IMR-90 (cell line): ENCODE data around the gene SETX. TPM values are rescaled to one million over a fixed set of nuclear protein-coding genes. Genes with fewer than 3 reads are reported as not detected.

Experiments used
- ATAC-seq: fragments of 200-7000 bp; cut with Tn5 transposase; 2 replicates; pipeline ENCODE4 v1.9.1; 2020; ENCODE audit warnings: low read depth, mild to moderate bottlenecking, moderate library complexity
- BruUV-seq: library from RNA; stranded (reverse); fragments of 400-500 nt; replicated peaks from 2 replicates; lab custom pipeline; 2021; lab: Mats Ljungman, UMichigan
- CTCF ChIA-PET: fragments of 300-600 bp; formaldehyde crosslinking; extraction: SDS; loops from one replicate; lab custom pipeline; 2021; ENCODE audit warnings: antibody characterized with exemption; lab: Yijun Ruan, JAX
- POLR2A ChIA-PET: fragments of 300-600 bp; sonication (Branson Sonifier 250); formaldehyde crosslinking; loops from one replicate; lab custom pipeline; 2022; ENCODE audit warnings: antibody characterized with exemption; ENCODE audit not compliant: unreplicated experiment; lab: Charles Lee
- DNase-seq: peaks from one replicate; pipeline ENCODE4 v3.0.0; 2013
- H2AFZ ChIP-seq: replicated peaks from 2 replicates; pipeline ENCODE3; 2013; ENCODE audit warnings: low read length, mild to moderate bottlenecking; ENCODE audit not compliant: poor library complexity
- H2AK5ac ChIP-seq: 2 replicates; pipeline ENCODE4 v1.6.1; 2013; ENCODE audit warnings: low read depth, low read length, inconsistent platforms
- H2AK9ac ChIP-seq: replicated peaks from 2 replicates; pipeline ENCODE3; 2013; ENCODE audit warnings: mild to moderate bottlenecking, low read depth, low read length, moderate library complexity; ENCODE audit not compliant: poor library complexity
- H2BK120ac ChIP-seq: 2 replicates; pipeline ENCODE4 v1.6.1; 2013; ENCODE audit warnings: low read depth, low read length, inconsistent platforms
- H2BK15ac ChIP-seq: 3 replicates; pipeline ENCODE4 v1.6.1; 2013; ENCODE audit warnings: low read depth, low read length, inconsistent platforms
- H2BK20ac ChIP-seq: 2 replicates; pipeline ENCODE4 v1.6.1; 2013; ENCODE audit warnings: low read depth, mild to moderate bottlenecking, inconsistent platforms, low read length, moderate library complexity
- H2BK5ac ChIP-seq: 2 replicates; pipeline ENCODE4 v1.6.1; 2013; ENCODE audit warnings: mild to moderate bottlenecking, low read depth, low read length, inconsistent platforms; ENCODE audit not compliant: poor library complexity, severe bottlenecking
- H3K14ac ChIP-seq: replicated peaks from 2 replicates; pipeline ENCODE4 v1.6.1; 2013; ENCODE audit warnings: low read depth, low read length, inconsistent platforms
- H3K18ac ChIP-seq: 2 replicates; pipeline ENCODE4 v1.6.1; 2013; ENCODE audit warnings: low read depth, low read length, control low read depth
- H3K23ac ChIP-seq: 2 replicates; pipeline ENCODE4 v1.6.1; 2013; ENCODE audit warnings: low read depth, low read length, inconsistent platforms
- H3K27ac ChIP-seq: 2 replicates; pipeline ENCODE4 v1.5.1; 2013; ENCODE audit warnings: mild to moderate bottlenecking, control low read depth, low read length; ENCODE audit not compliant: insufficient read depth
- H3K27me3 ChIP-seq: 2 replicates; pipeline ENCODE4 v1.6.1; 2013; ENCODE audit warnings: low read length; ENCODE audit not compliant: control insufficient read depth, insufficient read depth
- H3K36me3 ChIP-seq: 2 replicates; pipeline ENCODE4 v1.6.1; 2013; ENCODE audit warnings: low read length, mixed read lengths; ENCODE audit not compliant: control insufficient read depth, insufficient read depth
- H3K4ac ChIP-seq: 2 replicates; pipeline ENCODE4 v1.6.1; 2013; ENCODE audit warnings: low read depth, low read length, inconsistent platforms
- H3K4me1 ChIP-seq: 2 replicates; pipeline ENCODE4 v1.6.1; 2013; ENCODE audit warnings: low read length, mixed read lengths; ENCODE audit not compliant: control insufficient read depth, insufficient read depth
- H3K4me2 ChIP-seq: 2 replicates; pipeline ENCODE4 v1.6.1; 2013; ENCODE audit warnings: low read depth, mild to moderate bottlenecking, control low read depth, low read length, moderate library complexity
- H3K4me3 ChIP-seq: 2 replicates; pipeline ENCODE4 v1.5.1; 2013; ENCODE audit warnings: low read depth, mild to moderate bottlenecking, control low read depth, low read length, moderate library complexity; ENCODE audit not compliant: insufficient read depth
- H3K56ac ChIP-seq: 2 replicates; pipeline ENCODE4 v1.6.1; 2013; ENCODE audit warnings: low read length, inconsistent platforms; ENCODE audit not compliant: insufficient read depth; ENCODE audit errors: extremely low read depth
- H3K79me1 ChIP-seq, 2 experiments: 2 replicates each; pipeline ENCODE4 v1.6.1; 2013; ENCODE audit warnings: low read length in 2 of 2, inconsistent platforms in 1 of 2, low read depth in 1 of 2
- H3K9ac ChIP-seq: 2 replicates; pipeline ENCODE4 v1.6.1; 2013; ENCODE audit warnings: low read depth, low read length, control low read depth
- H3K9me1 ChIP-seq: 2 replicates; pipeline ENCODE4 v1.6.1; 2013; ENCODE audit warnings: low read length, inconsistent platforms; ENCODE audit not compliant: insufficient read depth
- H3K9me3 ChIP-seq: 2 replicates; pipeline ENCODE4 v1.6.1; 2013; ENCODE audit warnings: low read length; ENCODE audit not compliant: control insufficient read depth, insufficient read depth
- H4K20me1 ChIP-seq: 2 replicates; pipeline ENCODE4 v1.6.1; 2013; ENCODE audit warnings: low read length, inconsistent platforms; ENCODE audit not compliant: insufficient read depth
- H4K5ac ChIP-seq: 2 replicates; pipeline ENCODE4 v1.6.1; 2013; ENCODE audit warnings: mild to moderate bottlenecking, low read depth, low read length, control low read depth
- H4K8ac ChIP-seq, 2 experiments: 2 replicates each; pipeline ENCODE4 v1.6.1; 2013; ENCODE audit warnings: low read depth in 2 of 2, low read length in 2 of 2, control low read depth in 1 of 2, inconsistent platforms in 1 of 2
- H4K91ac ChIP-seq: 2 replicates; pipeline ENCODE4 v1.6.1; 2013; ENCODE audit warnings: low read depth, low read length, inconsistent platforms; ENCODE audit not compliant: insufficient read depth
- BHLHE40 ChIP-seq: fragments of 150-350 bp; IDR thresholded peaks from 2 replicates; pipeline ENCODE4 v1.6.1; 2016; ENCODE audit warnings: mild to moderate bottlenecking, low read depth, low read length
- FOS ChIP-seq: fragments of 150-350 bp; IDR thresholded peaks from 2 replicates; pipeline ENCODE4 v1.6.1; 2016; ENCODE audit warnings: low read depth, low read length
- MAFK ChIP-seq: IDR thresholded peaks from 2 replicates; pipeline ENCODE4 v1.6.1; 2012; ENCODE audit warnings: low read depth, low read length, improper control_type of control experiment
- MXI1 ChIP-seq: IDR thresholded peaks from 2 replicates; pipeline ENCODE4 v1.6.1; 2012; ENCODE audit warnings: low read depth, mild to moderate bottlenecking, low read length, moderate library complexity, borderline replicate concordance
- NFE2L2 ChIP-seq: fragments of 150-350 bp; IDR thresholded peaks from 2 replicates; pipeline ENCODE4 v1.6.1; 2016; ENCODE audit warnings: low read depth, mild to moderate bottlenecking, low read length
- RFX5 ChIP-seq: IDR thresholded peaks from 2 replicates; pipeline ENCODE4 v1.8.0; 2012; ENCODE audit warnings: low read depth, mild to moderate bottlenecking, low read length, moderate library complexity
- SMC3 ChIP-seq: fragments of 150-350 bp; IDR thresholded peaks from 2 replicates; pipeline ENCODE4 v1.6.1; 2016; ENCODE audit warnings: low read depth, mild to moderate bottlenecking, antibody characterized with exemption, low read length, moderate library complexity
- WGBS, 2 experiments: methylation state at CpG; one replicate each; pipeline versions ENCODE4 v1.1.5 to v1.1.7; 2013; ENCODE audit warnings: missing lambda C conversion rate in 2 of 2; ENCODE audit not compliant: insufficient read length in 1 of 2; ENCODE audit errors: extremely low coverage in 2 of 2; 5-methylcytosine and 5-hydroxymethylcytosine counted together
- dilution Hi-C: fragments of 300-500 bp; cut with HindIII; formaldehyde crosslinking; loops from one replicate; pipeline ENCODE4 v1.14.3; 2018; ENCODE audit warnings: low sequenced_read_pairs; ENCODE audit not compliant: unreplicated experiment
- in situ Hi-C: fragments of 300-500 bp; cut with MboI; formaldehyde crosslinking; loops from 3 replicates; pipeline ENCODE4 v1.14.3; 2019; ENCODE audit warnings: low sequenced_read_pairs, inconsistent platforms, mixed read lengths
- intact Hi-C: fragments of 100-400 bp; cut with micrococcal nuclease; formaldehyde crosslinking; loops from 2 replicates; pipeline ENCODE4 v1.10.0; 2022
- polyA plus RNA-seq, 3 experiments: library from polyadenylated mRNA; depleted of rRNA; stranded (reverse); fragments of >200 nt; gene quantifications; 2 replicates each; pipeline ENCODE4 v1.2.3, GENCODE V29; 2012; ENCODE audit warnings: low replicate concordance in 1 of 3
- total RNA-seq: library from RNA; depleted of rRNA; stranded (reverse); fragments of >200 nt; gene quantifications from 2 replicates; pipeline ENCODE4 v1.2.3, GENCODE V29; 2012

SETX gene
- total and polyA plus RNA-seq, 2 of the 4 experiments (the other 2 are of a cell fraction) = 13.1 to 55.0 TPM

DNA sequence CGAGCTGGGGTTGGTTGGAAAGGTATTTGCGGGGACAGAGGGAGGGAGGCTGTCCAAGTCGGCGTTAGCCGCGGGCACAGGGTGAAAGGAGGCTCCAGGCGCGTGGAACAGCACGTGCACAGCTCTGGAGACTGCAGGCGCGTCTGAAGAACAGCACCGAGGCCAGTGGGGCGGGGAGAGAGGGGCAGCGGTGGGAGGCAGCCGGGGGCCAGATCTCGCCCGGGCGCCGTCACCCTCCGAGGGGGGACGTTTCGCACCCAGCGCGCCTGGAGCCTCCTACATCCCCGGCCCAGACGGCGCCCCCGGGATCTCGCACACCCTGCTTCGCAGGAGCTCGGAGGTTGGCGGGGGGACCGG lies 113.3 kb downstream of the SETX start:
- 0% methylated on average over 12 of the region's 33 CpGs; no CpG with 5 or more reads in 1 of the 2 experiments for WGBS, 2 experiments
- Histone ChIP-seq H4K8ac (no peak overlapping the region), H2AK5ac (no peak overlapping the region), H3K4me1 (peaks cover 5% of the 10 kb centered on the region), H3K23ac (no peak overlapping the region), H3K14ac (no peak overlapping the region), H2AK9ac (peak overlapping the region; percentile 7), H3K36me3 (no peaks in the 10 kb centered on the region), H3K9ac (no peak overlapping the region), H3K4me3 (peak overlapping the region; percentile 49), H2BK15ac (no peak overlapping the region), H3K9me1 (no peaks in the 10 kb centered on the region), H3K79me1 (no peaks in the 10 kb centered on the region), H3K4ac (no peak overlapping the region), H3K27me3 (peaks cover 60% of the 10 kb centered on the region), H3K18ac (no peak overlapping the region), H2BK120ac (no peak overlapping the region), H2BK5ac (no peak overlapping the region), H2AFZ (peak overlapping the region; percentile 95), H3K27ac (no peak overlapping the region), H4K20me1 (peaks cover 10% of the 10 kb centered on the region), H4K5ac (no peak overlapping the region), H3K4me2 (peak overlapping the region; percentile 93), H2BK20ac (no peak overlapping the region), H3K56ac (no peak overlapping the region), H3K9me3 (no peaks in the 10 kb centered on the region), H4K91ac (no peak overlapping the region)
- no peak for TF ChIP-seq NFE2L2
- no peak for TF ChIP-seq MAFK
- peak; percentile 61; the same call in 1 of the 2 replicates for TF ChIP-seq BHLHE40
- no peak for TF ChIP-seq FOS
- TF ChIP-seq MXI1 = 0 out of 2 replicates have a peak, but pooled peaks have one; percentile 7
- no peak for TF ChIP-seq SMC3
- TF ChIP-seq RFX5 = no peak
- dilution Hi-C loops = no loop called here
- in situ Hi-C loops = no loop called here
- no peak for DNase-seq
- peak; percentile 13; the same call in 1 of the 2 replicates for ATAC-seq
- ChIA-PET CTCF (interaction anchor here (0.7 to 0.8 kb wide), 3 partner anchors 18 to 483 kb away, joined by 3 read pairs; no protein-coding TSS in a partner anchor), POLR2A (no interaction called here)
- intact Hi-C loops = no loop called here
- BruUV-seq = no TSS peak
